ENCODE results near the gene ERP29. TPM values are rescaled to one million over a fixed set of nuclear protein-coding genes. Genes with fewer than 3 reads are reported as not detected.

The ERP29 gene
- polyA plus RNA-seq, 1 donor (not counting 4 experiments of a cell fraction or from before 2014, with no cell fraction given) = 89.4 TPM

GRCh38 chr12:112020947-112021457, 7.8 kb downstream of the ERP29 start:
- dilution Hi-C loops (cut with MboI; ENCODE audit: extremely low pct_ligation_motif_present, low sequenced_read_pairs) = no loop called here
- no peak overlapping the region for H2AFZ ChIP-seq (ENCODE audit: control insufficient read depth, low read length)

DNA sequence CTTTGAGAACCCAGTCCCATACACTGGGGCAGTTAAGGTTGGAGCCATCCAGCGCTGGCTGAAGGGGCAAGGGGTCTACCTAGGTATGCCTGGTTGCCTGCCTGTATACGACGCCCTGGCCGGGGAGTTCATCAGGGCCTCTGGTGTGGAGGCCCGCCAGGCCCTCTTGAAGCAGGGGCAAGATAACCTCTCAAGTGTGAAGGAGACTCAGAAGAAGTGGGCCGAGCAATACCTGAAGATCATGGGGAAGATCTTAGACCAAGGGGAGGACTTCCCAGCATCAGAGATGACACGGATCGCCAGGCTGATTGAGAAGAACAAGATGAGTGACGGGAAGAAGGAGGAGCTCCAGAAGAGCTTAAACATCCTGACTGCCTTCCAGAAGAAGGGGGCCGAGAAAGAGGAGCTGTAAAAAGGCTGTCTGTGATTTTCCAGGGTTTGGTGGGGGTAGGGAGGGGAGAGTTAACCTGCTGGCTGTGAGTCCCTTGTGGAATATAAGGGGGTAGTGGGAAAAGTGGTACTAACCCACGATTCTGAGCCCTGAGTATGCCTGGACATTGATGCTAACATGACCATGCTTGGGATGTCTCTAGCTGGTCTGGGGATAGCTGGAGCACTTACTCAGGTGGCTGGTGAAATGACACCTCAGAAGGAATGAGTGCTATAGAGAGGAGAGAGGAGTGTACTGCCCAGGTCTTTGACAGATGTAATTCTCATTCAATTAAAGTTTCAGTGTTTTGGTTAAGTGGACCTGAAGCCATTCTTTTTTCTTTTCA, 9.2 kb downstream of the ERP29 start:
- dilution Hi-C loops (cut with MboI; ENCODE audit: extremely low pct_ligation_motif_present, low sequenced_read_pairs) = no loop called here
- Histone ChIP-seq H3K9me3 (ENCODE audit: control insufficient read depth, low read depth, low read length) (no peaks in the 10 kb centered on the region), H3K9me1 (ENCODE audit: control insufficient read depth, extremely low read depth, insufficient read depth, low read length) (no peaks in the 10 kb centered on the region), H3K4me3 (ENCODE audit: control insufficient read depth in 2 of 3, extremely low read depth in 1 of 3, insufficient read depth in 2 of 3, low read depth in 1 of 3, low read length in 3 of 3) (no peak overlapping the region), H2AFZ (ENCODE audit: control insufficient read depth, low read length) (no peak overlapping the region), H3K4me1 (ENCODE audit: control insufficient read depth, extremely low read depth, insufficient read depth, low read length) (peaks cover 20% of the 10 kb centered on the region), H4K20me1 (ENCODE audit: control insufficient read depth, extremely low read depth, insufficient read depth, low read length) (peaks cover 6% of the 10 kb centered on the region), H3K27ac (ENCODE audit: control insufficient read depth, insufficient read depth, low read length) (no peak overlapping the region), H3K27me3 (ENCODE audit: control insufficient read depth, extremely low read depth, insufficient read depth, low read length) (no peaks in the 10 kb centered on the region), H3K36me3 (ENCODE audit: control insufficient read depth in 2 of 2, extremely low read depth in 1 of 2, insufficient read depth in 2 of 2, low read length in 2 of 2) (peaks cover 11 to 20% of the 10 kb centered on the region in 2 experiments), H3K9ac (ENCODE audit: control insufficient read depth, extremely low read depth, insufficient read depth, low read length) (no peak overlapping the region), H3K4me2 (ENCODE audit: control insufficient read depth, extremely low read depth, insufficient read depth, low read depth, low read length) (no peak overlapping the region), H3K79me2 (ENCODE audit: control insufficient read depth, insufficient read depth, low read length) (peaks cover 29% of the 10 kb centered on the region)
- FAIRE-seq (no peak), DNase-seq (ENCODE audit: low read depth, low spot score) (no peak)
- TF ChIP-seq EZH2 (IDR thresholded peaks at IDR 0.05; ENCODE audit: low read length) = no peak
- no peak for TF ChIP-seq CTCF (optimal IDR thresholded peaks at IDR 0.05 in 1 of 3, IDR thresholded peaks at IDR 0.05 in 1 of 3, conservative IDR thresholded peaks at IDR 0.05 in 1 of 3; ENCODE audit: extremely low read depth in 1 of 3, insufficient read depth in 2 of 3, low read length in 3 of 3)

More at GRCh38 chr12:112020947-112021457, 7.8 kb downstream of the ERP29 start:
- Histone ChIP-seq H3K9ac (ENCODE audit: control insufficient read depth, extremely low read depth, insufficient read depth, low read length) (no peak overlapping the region), H3K36me3 (ENCODE audit: control insufficient read depth in 2 of 2, extremely low read depth in 1 of 2, insufficient read depth in 2 of 2, low read length in 2 of 2) (peaks cover 11 to 24% of the 10 kb centered on the region in 2 experiments), H3K9me1 (ENCODE audit: control insufficient read depth, extremely low read depth, insufficient read depth, low read length) (no peaks in the 10 kb centered on the region), H3K27me3 (ENCODE audit: control insufficient read depth, extremely low read depth, insufficient read depth, low read length) (no peaks in the 10 kb centered on the region), H3K27ac (ENCODE audit: control insufficient read depth, insufficient read depth, low read length) (no peak overlapping the region), H3K9me3 (ENCODE audit: control insufficient read depth, low read depth, low read length) (no peaks in the 10 kb centered on the region), H3K79me2 (ENCODE audit: control insufficient read depth, insufficient read depth, low read length) (peaks cover 42% of the 10 kb centered on the region), H4K20me1 (ENCODE audit: control insufficient read depth, extremely low read depth, insufficient read depth, low read length) (peaks cover 6% of the 10 kb centered on the region), H3K4me3 (ENCODE audit: control insufficient read depth in 2 of 3, extremely low read depth in 1 of 3, insufficient read depth in 2 of 3, low read depth in 1 of 3, low read length in 3 of 3) (no peak overlapping the region), H3K4me1 (ENCODE audit: control insufficient read depth, extremely low read depth, insufficient read depth, low read length) (peaks cover 23% of the 10 kb centered on the region), H3K4me2 (ENCODE audit: control insufficient read depth, extremely low read depth, insufficient read depth, low read depth, low read length) (no peak overlapping the region)
- no peak for TF ChIP-seq CTCF (optimal IDR thresholded peaks at IDR 0.05 in 1 of 3, IDR thresholded peaks at IDR 0.05 in 1 of 3, conservative IDR thresholded peaks at IDR 0.05 in 1 of 3; ENCODE audit: extremely low read depth in 1 of 3, insufficient read depth in 2 of 3, low read length in 3 of 3)
- no peak for TF ChIP-seq EZH2 (IDR thresholded peaks at IDR 0.05; ENCODE audit: low read length)
- no peak for DNase-seq (ENCODE audit: low read depth, low spot score)
- FAIRE-seq = no peak
